Measurements from ENCODE around the gene PLA2G4F. TPM values are rescaled to one million over a fixed set of nuclear protein-coding genes. Genes with fewer than 3 reads are reported as not detected.
"Not testable (repeated sequence)": the region's sequence is repeated elsewhere in the genome, so short reads cannot be mapped to it uniquely, and the experiment has no call there.

The PLA2G4F gene
- total RNA-seq, 2 experiments from 2014 or later, result not detected

DNA sequence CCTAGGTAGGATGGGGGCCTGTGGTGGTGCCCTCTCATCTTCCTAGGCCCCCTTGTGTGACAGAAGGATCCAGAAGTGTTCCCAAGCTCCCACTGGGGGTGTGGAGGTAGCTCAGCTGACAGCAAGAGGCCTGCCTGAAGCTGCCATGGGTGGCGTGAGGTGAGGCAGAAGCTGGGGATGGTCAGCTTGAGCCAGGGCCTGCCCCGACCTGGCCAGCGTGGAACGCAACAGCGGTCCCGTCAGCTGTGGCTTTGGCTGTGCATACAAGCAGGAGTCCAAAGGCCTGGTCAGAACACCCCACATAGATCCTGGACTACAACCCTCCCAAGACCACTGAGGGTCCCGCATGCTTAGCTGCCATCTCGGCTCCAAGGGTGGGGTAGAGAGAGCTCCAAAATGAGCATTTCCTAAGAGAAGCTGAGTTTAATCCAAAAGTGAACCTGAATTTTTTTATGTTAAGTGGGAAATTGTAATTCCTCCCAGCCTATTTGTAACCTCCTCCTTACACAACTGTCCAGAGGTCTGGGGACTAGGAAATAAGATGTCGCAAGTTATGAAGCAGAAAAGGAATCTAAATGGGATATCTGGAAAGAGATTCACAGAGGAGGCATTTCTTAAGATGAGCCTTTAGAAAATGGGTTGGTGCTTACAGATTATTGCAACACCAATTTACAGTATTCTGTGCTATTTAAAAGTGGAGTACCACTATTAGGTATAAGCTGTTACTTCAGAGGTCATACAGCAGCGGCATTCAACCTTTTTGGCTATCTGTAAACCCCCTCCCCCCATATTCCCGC, 52.1 kb downstream of the PLA2G4F start:
- CTCF ChIA-PET, result interaction anchor here (0.7 to 1.6 kb wide), 3 partner anchors 20 to 23 kb away, joined by 3 to 7 read pairs (median 3); no protein-coding TSS in a partner anchor
- peaks cover 26% of the 10 kb centered on the region for H3K27me3 Mint-ChIP-seq
- no peaks in the 10 kb centered on the region for H3K36me3 Mint-ChIP-seq
- H3K4me1 Mint-ChIP-seq, result peaks cover 5% of the 10 kb centered on the region
- DNase-seq (no peak), ATAC-seq (no peak)
- no peaks in the 10 kb centered on the region for H3K9me3 Mint-ChIP-seq (ENCODE audit: low read depth)
- H3K4me3 Mint-ChIP-seq, result no peak overlapping the region
- no peak overlapping the region for H3K27ac Mint-ChIP-seq

DNA sequence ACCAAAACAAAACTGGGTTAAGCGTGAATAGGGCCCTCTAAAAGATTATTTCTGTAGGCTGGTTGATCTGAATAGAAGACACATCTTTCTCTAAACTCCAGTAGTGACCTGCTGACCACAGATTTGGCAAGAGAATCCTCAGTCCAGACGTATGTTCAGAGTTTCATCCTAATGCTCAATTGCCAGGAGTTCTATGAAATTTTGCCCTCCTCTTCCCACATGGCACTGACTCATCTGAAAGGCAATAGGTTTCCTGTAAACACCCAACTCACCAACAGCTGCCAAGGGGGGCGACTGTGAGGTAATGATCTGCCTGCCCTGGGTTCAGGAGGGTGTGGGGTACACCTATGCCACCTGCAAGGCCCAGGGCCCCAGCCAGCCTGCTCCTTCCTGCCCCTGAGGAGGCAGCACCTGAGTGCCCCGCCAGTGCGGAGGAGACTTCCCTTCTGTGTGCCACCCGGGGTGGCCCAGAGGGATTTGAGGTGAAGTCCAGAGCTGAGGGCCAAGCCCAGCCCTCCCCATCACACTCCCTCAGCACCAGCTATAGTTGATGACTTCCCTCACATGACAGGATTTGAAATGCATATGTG, 53.7 kb downstream of the PLA2G4F start:
- Mint-ChIP-seq H3K9me3 (ENCODE audit: low read depth) (no peaks in the 10 kb centered on the region), H3K27ac (no peak overlapping the region), H3K36me3 (no peaks in the 10 kb centered on the region), H3K4me3 (no peak overlapping the region), H3K4me1 (peaks cover 5% of the 10 kb centered on the region), H3K27me3 (peaks cover 16% of the 10 kb centered on the region)
- CTCF ChIA-PET, result no interaction called here
- ATAC-seq, result no peak
- DNase-seq, result no peak

DNA sequence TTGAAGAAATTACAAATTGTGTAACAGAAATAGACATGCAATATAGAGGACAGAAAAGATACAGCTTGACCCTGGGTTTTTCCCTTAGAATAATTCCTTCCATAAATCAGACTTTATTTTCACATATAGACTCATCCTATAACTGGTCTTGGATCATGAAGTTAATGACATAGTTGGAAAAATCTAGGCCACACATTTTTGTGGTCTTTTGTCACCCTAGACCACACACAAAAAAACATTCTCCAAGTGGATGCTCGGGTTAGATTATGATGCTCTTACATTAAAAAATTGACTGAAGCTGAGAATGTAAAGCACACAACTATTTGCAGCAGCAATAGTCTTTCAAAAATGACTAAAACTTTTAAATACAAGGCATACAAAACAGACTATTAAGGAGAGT, 54.6 kb downstream of the PLA2G4F start:
- Mint-ChIP-seq H3K27me3 (peaks cover 15% of the 10 kb centered on the region), H3K4me3 (no peak overlapping the region), H3K4me1 (no peaks in the 10 kb centered on the region), H3K27ac (no peak overlapping the region), H3K36me3 (no peaks in the 10 kb centered on the region), H3K9me3 (ENCODE audit: low read depth) (no peaks in the 10 kb centered on the region)
- no peak for DNase-seq
- no peak for ATAC-seq
- CTCF ChIA-PET, result no interaction called here

DNA sequence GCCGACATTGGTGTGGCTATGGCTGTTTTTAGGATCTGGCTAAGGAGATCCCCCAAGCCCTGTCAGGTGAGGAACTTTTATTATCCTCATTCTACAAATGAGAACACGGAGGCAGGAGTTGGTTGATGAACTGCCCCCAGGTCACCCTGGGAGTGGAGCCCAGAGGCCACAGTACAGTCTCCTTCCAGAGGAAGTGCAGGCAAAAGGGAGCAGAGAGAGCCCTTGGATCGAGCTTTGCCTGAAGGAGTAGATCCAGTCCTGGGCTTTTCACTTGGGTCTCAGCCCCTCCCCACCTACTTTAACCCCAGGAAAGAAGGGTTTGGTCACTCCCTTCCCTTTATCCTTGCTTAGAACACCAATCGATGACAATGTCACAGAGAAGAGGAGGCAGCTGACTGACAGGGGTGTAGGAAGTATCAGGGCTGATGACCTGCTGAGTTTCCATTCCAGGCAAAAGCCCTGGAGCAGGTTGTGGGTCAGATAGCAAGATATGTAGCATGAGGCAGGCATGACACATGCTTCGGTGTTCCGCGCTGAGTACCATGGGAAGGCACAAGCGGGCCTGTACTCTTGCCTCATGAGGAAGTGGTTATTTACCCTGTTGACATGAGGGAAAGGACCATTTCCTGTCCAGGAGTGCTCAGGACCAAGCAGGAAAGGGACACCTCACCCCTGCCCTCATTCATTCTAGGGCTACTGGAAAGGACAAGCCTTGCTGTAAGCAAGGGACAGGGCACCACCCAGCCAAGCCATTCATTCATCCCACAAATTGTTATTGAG, 56.2 kb downstream of the PLA2G4F start:
- DNase-seq (no peak), ATAC-seq (no peak)
- H3K27me3 Mint-ChIP-seq, result peaks cover 9% of the 10 kb centered on the region
- no peaks in the 10 kb centered on the region for H3K9me3 Mint-ChIP-seq (ENCODE audit: low read depth)
- no peak overlapping the region for H3K27ac Mint-ChIP-seq
- no peaks in the 10 kb centered on the region for H3K4me1 Mint-ChIP-seq
- H3K4me3 Mint-ChIP-seq, result no peak overlapping the region
- CTCF ChIA-PET, result no interaction called here
- no peaks in the 10 kb centered on the region for H3K36me3 Mint-ChIP-seq

DNA sequence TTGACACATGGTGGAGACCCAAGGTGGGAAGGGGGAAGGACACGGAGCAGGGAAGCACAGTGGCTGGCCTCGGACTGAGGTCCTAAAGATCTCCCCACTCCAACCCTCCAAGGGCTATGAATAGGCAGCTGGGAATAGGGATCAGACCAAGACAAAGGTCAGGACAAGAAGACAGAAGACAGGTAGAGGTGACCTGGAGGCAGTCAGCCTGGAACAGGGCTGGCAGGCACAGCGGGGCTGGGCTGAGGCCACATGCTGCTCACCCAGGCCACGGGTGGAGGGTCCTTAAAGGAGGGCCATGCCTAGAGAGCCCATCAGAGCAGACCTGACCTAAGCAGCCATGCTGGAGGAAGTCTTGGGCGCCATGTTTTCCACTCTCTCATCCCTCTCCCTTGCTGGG, 59.4 kb downstream of the PLA2G4F start:
- H3K27ac Mint-ChIP-seq, result no peak overlapping the region
- ATAC-seq (no peak), DNase-seq (no peak)
- peaks cover 9% of the 10 kb centered on the region for H3K27me3 Mint-ChIP-seq
- H3K9me3 Mint-ChIP-seq (ENCODE audit: low read depth), result no peaks in the 10 kb centered on the region
- H3K4me3 Mint-ChIP-seq, result no peak overlapping the region
- no peaks in the 10 kb centered on the region for H3K36me3 Mint-ChIP-seq
- H3K4me1 Mint-ChIP-seq, result peaks cover 1% of the 10 kb centered on the region
- CTCF ChIA-PET, result interaction anchor here (3.6 kb wide), 1 partner anchor 12 kb away, joined by 17 read pairs; no protein-coding TSS in a partner anchor

DNA sequence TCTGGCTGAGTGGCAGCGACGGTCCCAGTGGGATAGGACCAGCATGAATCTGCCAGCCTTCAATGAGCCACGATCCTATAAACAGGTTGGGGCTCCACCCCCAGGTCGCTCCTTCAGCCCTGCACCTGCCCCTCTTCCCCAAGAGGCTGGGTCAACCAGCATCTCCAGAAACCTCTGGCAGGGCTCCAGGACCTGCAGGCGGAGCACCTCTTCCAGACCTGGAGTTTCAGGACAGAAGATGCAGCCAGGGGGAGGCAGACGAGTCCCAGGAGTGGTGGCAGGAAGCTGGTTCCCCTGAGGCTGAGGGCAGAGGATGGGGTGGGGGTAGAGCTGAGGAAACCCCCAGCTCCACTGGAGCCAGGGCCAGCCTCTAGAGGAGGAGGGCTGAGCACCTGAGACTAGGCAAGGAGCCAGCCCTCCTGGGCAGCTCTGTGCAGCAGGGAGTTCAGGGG, 61.9 kb downstream of the PLA2G4F start, which contains the start of gene PLA2G4D:
Gene PLA2G4D (minus strand): TSS at position 51 of the 452 bp plus-strand sequence. CDS start 103 bp downstream, outside the sequence.
- no peak for ATAC-seq
- Mint-ChIP-seq H3K4me3 (no peak within 1 kb of the TSS), H3K27me3 (peaks cover 18% of the 10 kb centered on the region), H3K36me3 (no peaks in the 10 kb centered on the region), H3K27ac (no peak within 1 kb of the TSS), H3K9me3 (ENCODE audit: low read depth) (no peaks in the 10 kb centered on the region), H3K4me1 (peaks cover 1% of the 10 kb centered on the region)
- DNase-seq, result no peak
- CTCF ChIA-PET, result interaction anchor here (1.0 to 3.9 kb wide), 3 partner anchors 11 to 105 kb away, joined by 4 to 13 read pairs (median 4); no protein-coding TSS in a partner anchor

DNA sequence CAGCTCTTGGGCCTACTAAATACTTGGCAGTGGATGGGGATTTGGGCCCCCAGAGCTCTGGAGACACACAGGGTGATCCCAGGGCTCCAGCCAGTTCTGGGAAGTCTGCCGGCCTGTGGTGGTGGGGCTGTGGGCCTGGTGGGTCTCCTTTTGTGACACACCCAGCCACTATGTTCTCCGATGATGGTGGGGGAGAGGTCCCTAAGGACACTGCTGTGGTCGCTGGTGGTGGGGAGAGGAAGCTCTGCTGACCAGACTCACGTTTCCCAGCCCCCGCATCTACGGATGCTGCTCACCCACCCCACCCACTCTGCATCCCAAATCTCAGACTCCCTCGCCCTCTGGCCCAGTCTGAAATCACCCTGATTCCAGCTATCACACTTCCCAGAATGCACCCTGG, 62.5 kb downstream of the PLA2G4F start:
- Mint-ChIP-seq H3K4me3 (no peak overlapping the region), H3K36me3 (no peaks in the 10 kb centered on the region), H3K9me3 (ENCODE audit: low read depth) (no peaks in the 10 kb centered on the region), H3K27ac (no peak overlapping the region), H3K4me1 (peaks cover 1% of the 10 kb centered on the region), H3K27me3 (peaks cover 24% of the 10 kb centered on the region)
- ATAC-seq (no peak), DNase-seq (no peak)
- CTCF ChIA-PET, result interaction anchor here (1.0 to 3.9 kb wide), 2 partner anchors 11 to 40 kb away, joined by 4 to 13 read pairs; no protein-coding TSS in a partner anchor

DNA sequence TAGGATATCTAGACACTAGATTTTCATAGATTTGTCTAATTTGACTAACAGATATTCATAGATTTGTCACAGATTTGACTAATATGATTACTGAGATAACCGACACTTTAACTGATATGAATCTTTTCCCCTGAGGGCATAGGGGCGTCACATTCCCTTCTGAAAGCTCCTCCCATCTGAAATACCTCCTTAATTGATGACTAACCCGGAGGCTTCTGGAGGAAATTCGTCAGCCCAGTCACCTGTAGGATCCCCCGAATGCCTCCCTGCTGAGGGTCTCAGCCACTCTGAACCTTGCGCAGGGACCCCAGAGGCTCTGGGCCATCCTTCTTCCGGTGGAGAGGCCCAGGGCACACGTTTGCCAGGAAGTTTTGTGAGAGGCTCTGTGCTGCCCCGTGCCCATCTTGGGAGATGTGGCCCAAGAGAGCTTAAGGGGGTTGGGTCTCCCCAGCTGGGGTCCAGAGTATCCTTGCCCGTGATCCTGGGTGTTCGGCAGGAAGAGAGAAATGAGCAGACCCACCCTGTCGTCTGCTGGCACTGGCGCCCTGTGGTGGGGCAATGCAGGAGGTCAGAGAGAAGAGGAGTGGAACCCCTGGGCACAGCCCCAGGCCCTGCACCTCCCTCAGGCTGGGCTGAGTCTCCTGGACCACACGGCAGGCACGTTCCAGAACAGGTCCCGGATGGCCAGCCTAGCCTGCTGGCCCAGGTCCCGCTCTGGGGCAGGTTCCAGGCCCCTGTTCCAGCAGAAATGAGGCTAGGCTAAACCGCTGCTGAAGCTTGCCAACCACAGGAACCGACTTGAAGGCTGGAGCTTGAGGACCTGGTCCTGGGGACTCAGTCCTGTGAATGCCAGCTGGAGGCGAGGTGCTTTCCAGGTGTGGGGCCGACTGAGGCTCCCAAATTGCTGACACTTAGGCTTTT, 63.8 kb downstream of the PLA2G4F start:
- peaks cover 1% of the 10 kb centered on the region for H3K4me1 Mint-ChIP-seq
- H3K27me3 Mint-ChIP-seq, result peaks cover 28% of the 10 kb centered on the region
- no peaks in the 10 kb centered on the region for H3K9me3 Mint-ChIP-seq (ENCODE audit: low read depth)
- DNase-seq (no peak), ATAC-seq (no peak)
- CTCF ChIA-PET, result interaction anchor here (3.9 kb wide), 1 partner anchor 9 kb away, joined by 13 read pairs; no protein-coding TSS in a partner anchor
- H3K4me3 Mint-ChIP-seq, result no peak overlapping the region
- H3K27ac Mint-ChIP-seq, result no peak overlapping the region
- no peaks in the 10 kb centered on the region for H3K36me3 Mint-ChIP-seq

DNA sequence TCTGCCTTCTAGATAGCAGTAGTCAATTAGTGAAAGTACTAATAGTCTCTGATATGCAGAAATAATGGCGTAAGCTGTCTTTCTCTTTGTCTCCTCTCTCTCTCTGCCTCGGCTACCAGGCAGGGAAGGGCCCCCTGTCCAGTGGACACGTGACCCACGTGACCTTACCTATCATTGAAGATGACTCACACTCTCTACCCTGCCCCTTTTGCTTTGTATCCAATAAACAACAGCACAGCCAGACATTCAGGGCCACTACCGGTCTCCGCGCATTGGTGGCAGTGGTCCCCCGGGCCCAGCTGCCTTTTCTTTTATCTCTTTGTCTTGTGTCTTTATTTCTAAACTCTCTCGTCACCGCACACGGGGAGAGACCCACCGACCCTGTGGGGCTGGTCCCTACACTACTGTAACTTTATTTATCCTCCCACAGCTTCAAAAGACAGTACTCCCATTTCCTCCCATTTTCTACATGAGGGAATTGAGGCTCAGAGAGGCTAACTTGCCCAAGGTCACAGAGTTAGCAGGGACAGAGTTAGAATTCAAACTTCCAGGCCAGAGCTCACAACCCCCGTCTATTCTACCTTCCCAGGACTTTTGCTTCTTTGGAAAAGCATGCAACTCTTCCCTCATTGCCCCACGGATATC, 64.6 kb downstream of the PLA2G4F start:
- H3K4me3 Mint-ChIP-seq; H3K27ac Mint-ChIP-seq; ATAC-seq; H3K36me3 Mint-ChIP-seq; H3K4me1 Mint-ChIP-seq; DNase-seq; H3K9me3 Mint-ChIP-seq (ENCODE audit: low read depth): not testable (repeated sequence)
- H3K27me3 Mint-ChIP-seq, result peaks cover 28% of the 10 kb centered on the region
- CTCF ChIA-PET, result interaction anchor here (1.2 to 3.9 kb wide), 2 partner anchors 8 to 16 kb away, joined by 4 to 13 read pairs; no protein-coding TSS in a partner anchor

DNA sequence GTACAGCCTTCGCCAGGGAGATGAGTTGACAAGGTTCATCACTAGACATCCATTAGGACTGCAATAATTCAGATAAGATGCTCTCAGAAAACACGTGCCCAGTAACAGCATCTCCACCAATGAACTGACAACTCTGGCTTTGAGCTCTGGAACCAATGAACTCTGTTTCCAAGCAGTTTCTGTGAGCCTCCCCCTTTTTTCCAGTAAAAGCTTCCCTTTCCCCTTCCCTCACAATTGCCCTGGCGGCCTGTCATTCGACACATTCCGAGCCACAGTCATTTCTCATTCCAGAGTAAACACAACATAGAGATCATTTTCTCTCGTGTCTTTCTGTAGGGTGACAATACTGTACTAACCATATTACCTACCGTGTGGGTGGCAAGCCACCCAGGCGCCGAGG, 65.7 kb downstream of the PLA2G4F start:
- CTCF ChIA-PET, result interaction anchor here (1.2 kb wide), 1 partner anchor 17 kb away, joined by 4 read pairs; no protein-coding TSS in a partner anchor
- H3K27me3 Mint-ChIP-seq, result peaks cover 30% of the 10 kb centered on the region
- no peak overlapping the region for H3K4me3 Mint-ChIP-seq
- peaks cover 1% of the 10 kb centered on the region for H3K4me1 Mint-ChIP-seq
- ATAC-seq (no peak), DNase-seq (no peak)
- no peak overlapping the region for H3K27ac Mint-ChIP-seq
- no peaks in the 10 kb centered on the region for H3K9me3 Mint-ChIP-seq (ENCODE audit: low read depth)
- no peaks in the 10 kb centered on the region for H3K36me3 Mint-ChIP-seq

DNA sequence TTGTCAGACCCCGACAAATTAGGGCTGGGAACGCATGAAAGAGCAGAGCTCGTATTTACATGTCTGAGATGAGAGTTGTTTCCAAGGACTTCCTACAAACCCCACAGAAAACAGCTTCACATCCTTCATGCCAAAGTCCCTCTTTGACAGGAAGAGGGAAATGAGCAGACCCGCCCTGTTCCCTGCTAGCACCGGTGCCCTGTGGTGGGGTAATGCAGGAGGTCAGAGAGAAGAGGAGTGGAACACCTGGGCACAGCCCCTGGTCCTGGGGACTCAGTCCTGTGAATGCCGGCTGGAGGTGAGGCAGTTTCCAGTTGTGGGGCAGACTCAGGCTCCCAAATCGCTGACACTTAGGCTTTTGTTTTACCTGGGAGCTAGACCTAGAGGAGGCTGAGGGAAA, 66.1 kb downstream of the PLA2G4F start:
- Mint-ChIP-seq H3K4me1 (peaks cover 1% of the 10 kb centered on the region), H3K36me3 (no peaks in the 10 kb centered on the region), H3K9me3 (ENCODE audit: low read depth) (no peaks in the 10 kb centered on the region), H3K27ac (no peak overlapping the region), H3K27me3 (peaks cover 30% of the 10 kb centered on the region), H3K4me3 (no peak overlapping the region)
- ATAC-seq (no peak), DNase-seq (no peak)
- CTCF ChIA-PET, result interaction anchor here (1.2 kb wide), 1 partner anchor 18 kb away, joined by 4 read pairs; no protein-coding TSS in a partner anchor

DNA sequence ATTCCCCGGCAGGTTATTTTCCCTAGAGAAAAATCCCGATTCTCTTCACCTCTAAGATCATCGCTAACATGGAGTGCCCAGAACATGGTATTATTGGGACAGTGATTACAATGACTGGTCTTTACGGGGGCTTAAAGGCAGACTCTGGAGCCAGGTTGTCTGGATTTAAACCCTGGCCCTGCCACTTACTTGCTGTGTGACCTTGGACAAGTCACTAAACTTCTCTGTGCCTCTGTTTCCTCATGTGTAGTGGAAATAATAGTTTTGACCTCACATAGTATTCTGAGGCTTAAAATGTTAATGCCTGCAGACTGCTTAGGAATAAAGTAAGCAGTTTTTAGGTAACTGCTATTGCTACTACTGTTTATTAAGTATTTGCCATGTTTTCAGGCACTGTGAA, 66.5 kb downstream of the PLA2G4F start:
- CTCF ChIA-PET, result no interaction called here
- peaks cover 1% of the 10 kb centered on the region for H3K4me1 Mint-ChIP-seq
- H3K9me3 Mint-ChIP-seq (ENCODE audit: low read depth), result no peaks in the 10 kb centered on the region
- ATAC-seq (no peak), DNase-seq (no peak)
- H3K27ac Mint-ChIP-seq, result no peak overlapping the region
- no peak overlapping the region for H3K4me3 Mint-ChIP-seq
- H3K36me3 Mint-ChIP-seq, result no peaks in the 10 kb centered on the region
- peaks cover 30% of the 10 kb centered on the region for H3K27me3 Mint-ChIP-seq
